OCI-LY3 (cell line): ENCODE results near the gene TNS4.

ENCODE experiments used
- CTCF ChIP-seq: fragments of 200-600, 300-600 bp; sonication (generic); IDR thresholded peaks from 2 replicates; pipeline ENCODE4 v1.5.1; 2014; ENCODE audit warnings: antibody characterized with exemption, low read length, low read depth
- EZH2phosphoT487 ChIP-seq: fragments of 200-600 bp; shearing (Covaris generic); IDR thresholded peaks from 2 replicates; pipeline ENCODE4 v1.6.1; 2018; ENCODE audit warnings: antibody characterized with exemption, mixed run types, low read depth

DNA sequence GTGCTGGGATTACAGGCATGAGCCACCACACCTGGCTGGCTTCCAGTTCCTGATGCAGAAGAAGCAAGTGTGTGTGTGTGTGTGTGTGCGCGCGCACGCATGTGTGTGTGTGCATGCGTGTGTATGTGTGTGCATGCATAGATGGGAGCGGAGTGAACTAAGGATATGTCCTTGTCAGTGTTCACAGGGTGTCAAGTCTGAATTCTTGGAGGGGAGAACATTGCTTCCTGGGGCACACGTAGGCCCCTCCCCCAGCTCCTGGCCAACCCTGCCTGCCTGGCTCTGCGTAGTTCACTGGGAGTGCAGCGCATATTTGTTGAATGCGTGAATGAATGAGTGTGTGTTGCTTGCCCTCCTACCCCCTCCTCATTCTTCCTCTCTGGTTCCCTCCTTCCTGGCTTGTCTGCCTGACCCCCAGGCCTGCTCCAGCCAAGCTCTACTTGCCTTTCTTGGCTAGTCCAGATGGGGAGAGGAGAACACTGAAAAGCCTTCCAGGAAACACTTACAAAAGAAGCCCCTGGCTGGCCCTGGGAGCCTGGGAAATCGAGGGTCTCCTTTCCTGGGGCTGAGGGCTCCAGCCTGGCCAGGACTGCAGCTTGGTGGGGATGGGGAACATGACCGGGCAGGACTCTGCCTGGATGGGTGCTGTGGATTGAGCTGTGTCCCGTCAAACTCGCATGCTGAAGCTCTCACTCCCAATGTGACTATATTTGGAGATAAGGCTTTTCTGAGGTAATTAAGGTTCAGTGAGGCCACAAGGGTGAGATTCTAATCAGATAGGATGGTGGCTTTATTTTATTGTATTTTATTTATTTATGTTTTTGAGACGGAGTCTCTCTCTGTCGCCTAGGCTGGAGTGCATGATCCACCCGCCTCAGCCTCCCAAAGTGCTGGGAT lies 30.2 kb downstream of the TNS4 start:
- TF ChIP-seq CTCF, result no peak
- TF ChIP-seq EZH2phosphoT487, result no peak
